Panc1 (cell line): ENCODE data around the gene ZCCHC4. TPM values are rescaled to one million over a fixed set of nuclear protein-coding genes. Genes with fewer than 3 reads are reported as not detected.

Experiments used
- ATAC-seq: fragments of 200-7000 bp; cut with Tn5 transposase; 2 replicates; pipeline ENCODE4 v1.9.1; 2020; ENCODE audit warnings: mild to moderate bottlenecking, moderate library complexity
- BruUV-seq: library from RNA; stranded (reverse); fragments of 400-500 nt; replicated peaks from 2 replicates; lab custom pipeline; 2021; lab: Mats Ljungman, UMichigan
- CTCF ChIA-PET: fragments of 300-600 bp; sonication (Branson Sonifier 250); formaldehyde crosslinking; loops from one replicate; lab custom pipeline; 2022; ENCODE audit warnings: antibody characterized with exemption; lab: Charles Lee
- POLR2A ChIA-PET: fragments of 300-600 bp; sonication (Branson Sonifier 250); formaldehyde crosslinking; loops from one replicate; lab custom pipeline; 2022; ENCODE audit warnings: antibody characterized with exemption; lab: Charles Lee
- DNase-seq: peaks from one replicate; pipeline ENCODE4 v3.0.0-alpha.2; 2010; ENCODE audit warnings: low read depth, low spot score
- H3K27ac ChIP-seq: 2 replicates; pipeline ENCODE4 v1.5.1; 2011; ENCODE audit warnings: mild to moderate bottlenecking, low read length, inconsistent platforms
- H3K27me3 ChIP-seq: fragments of 200-500 bp; sonication (Bioruptor generic); 2 replicates; pipeline ENCODE4 v1.6.0; 2014; ENCODE audit warnings: low read length, inconsistent platforms; ENCODE audit not compliant: control insufficient read depth, insufficient read depth
- H3K36me3 ChIP-seq: fragments of 200-500 bp; sonication (Bioruptor generic); 2 replicates; pipeline ENCODE4 v1.5.1; 2014; ENCODE audit warnings: inconsistent platforms, mild to moderate bottlenecking, low read length, moderate library complexity; ENCODE audit not compliant: control insufficient read depth, insufficient read depth
- H3K4me1 ChIP-seq: 2 replicates; pipeline ENCODE4 v1.5.1; 2011; ENCODE audit warnings: inconsistent platforms, mild to moderate bottlenecking, low read length, moderate library complexity; ENCODE audit not compliant: control insufficient read depth, insufficient read depth
- H3K4me3 ChIP-seq, 2 experiments: 2 replicates each; pipeline ENCODE4 v1.5.1; 2011 to 2012; ENCODE audit warnings: low read depth in 2 of 2, low read length in 2 of 2, mild to moderate bottlenecking in 2 of 2, inconsistent platforms in 1 of 2, moderate library complexity in 1 of 2
- H3K9me3 ChIP-seq: fragments of 200-500 bp; sonication (Bioruptor generic); 2 replicates; pipeline ENCODE4 v1.5.1; 2014; ENCODE audit warnings: low read depth, mild to moderate bottlenecking, inconsistent platforms, low read length, moderate library complexity; ENCODE audit not compliant: control insufficient read depth, insufficient read depth
- CTCF ChIP-seq: fragments of 450-650 bp; IDR thresholded peaks from 2 replicates; pipeline ENCODE4 v1.5.1; 2017; ENCODE audit warnings: mild to moderate bottlenecking
- POLR2AphosphoS5 ChIP-seq: IDR thresholded peaks from 2 replicates; pipeline ENCODE4 v1.6.1; 2012; ENCODE audit warnings: mild to moderate bottlenecking, low read depth, low read length, moderate library complexity
- REST ChIP-seq, 2 experiments: IDR thresholded peaks; 2 replicates each; pipeline ENCODE4 v1.6.1; 2011 to 2012; ENCODE audit warnings: low read depth in 2 of 2, control low read depth in 1 of 2, low read length in 1 of 2, mild to moderate bottlenecking in 1 of 2, moderate library complexity in 1 of 2; ENCODE audit not compliant: insufficient read depth in 1 of 2
- SIN3A ChIP-seq: IDR thresholded peaks from 2 replicates; pipeline ENCODE4 v1.6.1; 2012; ENCODE audit warnings: low read depth, mild to moderate bottlenecking, low read length, moderate library complexity, borderline replicate concordance; ENCODE audit not compliant: insufficient read depth
- TCF7L2 ChIP-seq: IDR thresholded peaks from 2 replicates; pipeline ENCODE4 v1.6.1; 2011; ENCODE audit warnings: mild to moderate bottlenecking, low read depth, low read length, inconsistent platforms
- in situ Hi-C: cut with HindIII; loops from 2 replicates; pipeline ENCODE4 v1.10.0; 2016; ENCODE audit warnings: low sequenced_read_pairs, low pct_unique_long_range_greater_than_20kb
- intact Hi-C: fragments of 100-400 bp; cut with micrococcal nuclease; formaldehyde crosslinking; loops from one replicate; pipeline ENCODE4 v1.10.0; 2022; ENCODE audit not compliant: unreplicated experiment
- total RNA-seq: library from RNA; stranded (reverse); gene quantifications from one replicate; pipeline ENCODE4 v1.2.1, GENCODE V29; 2021; ENCODE audit not compliant: unreplicated experiment

The ZCCHC4 gene
- total RNA-seq, 1 experiment from 2014 or later, result 6.0 TPM

DNA sequence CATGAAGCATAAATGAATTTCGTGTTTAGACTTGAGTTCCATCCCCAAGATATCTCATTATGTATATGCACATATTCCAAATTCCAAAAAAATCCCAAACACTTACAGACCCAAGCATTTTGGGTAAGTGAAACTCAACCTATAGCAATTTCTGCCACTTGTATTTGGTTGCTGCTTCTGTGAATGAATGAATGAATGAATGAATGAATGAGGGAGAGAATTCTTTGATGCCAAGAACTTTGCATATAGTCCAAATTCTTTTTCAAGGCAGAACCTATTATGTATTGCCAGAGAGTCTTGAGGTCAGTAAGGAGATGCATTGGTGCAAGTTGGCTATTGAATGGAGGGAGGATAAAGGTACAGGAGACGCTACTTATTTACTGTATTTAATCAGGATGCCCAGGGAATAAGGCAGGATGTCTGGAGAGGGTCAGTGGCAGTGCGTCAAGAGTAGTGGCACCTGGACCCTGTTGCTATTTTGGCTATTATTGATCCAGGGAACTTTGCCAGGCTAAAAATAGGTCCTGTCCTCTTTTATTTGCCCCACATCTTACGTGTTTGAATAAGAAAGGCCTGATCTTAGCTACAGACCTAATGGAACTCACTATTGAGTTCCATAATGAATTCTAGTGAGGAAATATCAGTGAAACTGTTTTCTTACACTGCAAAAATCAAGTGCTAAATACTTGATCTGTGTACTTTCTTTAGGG lies 98.4 kb downstream of the ZCCHC4 start:
- Histone ChIP-seq H3K27ac (no peak overlapping the region), H3K4me1 (no peaks in the 10 kb centered on the region), H3K36me3 (peaks cover 19% of the 10 kb centered on the region), H3K9me3 (no peaks in the 10 kb centered on the region), H3K4me3 (no peak overlapping the region), H3K27me3 (no peaks in the 10 kb centered on the region)
- TF ChIP-seq TCF7L2 (no peak), POLR2AphosphoS5 (no peak), CTCF (no peak), REST (IDR thresholded peaks at IDR 0.05; ENCODE audit: insufficient read depth in 1 of 2, low read depth in 2 of 2, low read length in 1 of 2) (no peak), SIN3A (no peak)
- intact Hi-C loops, result no loop called here
- DNase-seq (no peak), ATAC-seq (no peak)
- CTCF ChIA-PET, result no interaction called here
- in situ Hi-C loops, result no loop called here
- POLR2A ChIA-PET, result no interaction called here
- no TSS peak for BruUV-seq

DNA sequence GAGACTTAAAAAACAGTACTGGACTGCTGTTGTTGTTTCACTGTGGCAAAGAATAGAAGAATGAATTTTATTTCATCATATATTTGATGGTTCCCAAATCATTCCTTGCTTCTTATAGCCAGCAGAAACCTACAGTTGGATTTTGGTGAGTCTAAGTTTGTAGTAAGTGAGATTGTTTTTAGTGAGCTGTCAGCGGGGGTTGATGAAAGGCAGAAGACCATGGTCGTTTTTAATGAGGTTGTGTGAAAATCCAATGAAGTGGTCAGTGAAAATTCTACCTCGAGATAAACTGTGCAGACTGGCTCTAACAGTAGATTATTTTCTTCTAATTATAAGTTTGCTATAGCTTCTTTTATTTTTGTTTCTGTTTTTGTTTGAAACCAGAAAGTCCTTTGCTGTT lies 100.7 kb downstream of the ZCCHC4 start:
- no peak for ATAC-seq
- TF ChIP-seq REST (IDR thresholded peaks at IDR 0.05; ENCODE audit: insufficient read depth in 1 of 2, low read depth in 2 of 2, low read length in 1 of 2) (no peak), CTCF (no peak), POLR2AphosphoS5 (no peak), TCF7L2 (no peak), SIN3A (no peak)
- H3K27me3 ChIP-seq, result no peaks in the 10 kb centered on the region
- no peaks in the 10 kb centered on the region for H3K4me1 ChIP-seq
- peaks cover 13% of the 10 kb centered on the region for H3K36me3 ChIP-seq
- intact Hi-C loops, result no loop called here
- H3K9me3 ChIP-seq, result no peaks in the 10 kb centered on the region
- no TSS peak for BruUV-seq
- no peak overlapping the region for H3K4me3 ChIP-seq
- no peak for DNase-seq
- H3K27ac ChIP-seq, result no peak overlapping the region
- in situ Hi-C loops, result no loop called here
- ChIA-PET POLR2A (no interaction called here), CTCF (no interaction called here)
